Brain pericyte (primary cell): ENCODE data around the gene FAM118A.
A peak's percentile ranks its signal among the peaks of the same experiment; 100 is the strongest.
"Not testable (repeated sequence)": the region's sequence is repeated elsewhere in the genome, so short reads cannot be mapped to it uniquely, and the experiment has no call there.

Experiments
- DNase-seq: peaks from one replicate; pipeline ENCODE4 v3.0.0-alpha.2; 2012; ENCODE audit warnings: low read depth, low spot score

FAM118A gene

GRCh38 chr22:45308957-45309421 is 745 bp upstream of the FAM118A start:
- DNase-seq = no peak

- DNase-seq = no peak
Observed at GRCh38 chr22:45310331-45310976, 720 bp downstream of the FAM118A start.

- DNase-seq = no peak
Observed at GRCh38 chr22:45310977-45311531, 1.3 kb downstream of the FAM118A start.

GRCh38 chr22:45312415-45312814 is 2.7 kb downstream of the FAM118A start:
- no peak for DNase-seq

- no peak for DNase-seq
Observed at GRCh38 chr22:45312856-45313255, 3.1 kb downstream of the FAM118A start.

- DNase-seq = no peak
Observed at GRCh38 chr22:45314054-45314721, 4.5 kb downstream of the FAM118A start.

GRCh38 chr22:45314786-45315185 is 5.1 kb downstream of the FAM118A start:
- no peak for DNase-seq

GRCh38 chr22:45316796-45317526 is 7.2 kb downstream of the FAM118A start:
- no peak for DNase-seq

- DNase-seq = no peak
Observed at GRCh38 chr22:45317551-45318167, 7.9 kb downstream of the FAM118A start.

GRCh38 chr22:45318168-45318557 is 8.4 kb downstream of the FAM118A start:
- DNase-seq = peak; percentile 53

- DNase-seq = no peak
Observed at GRCh38 chr22:45318558-45319323, 9.0 kb downstream of the FAM118A start.

- DNase-seq = no peak
Observed at GRCh38 chr22:45319324-45319685, 9.6 kb downstream of the FAM118A start.

GRCh38 chr22:45320357-45320976 is 10.7 kb downstream of the FAM118A start:
- no peak for DNase-seq

GRCh38 chr22:45321827-45322226 is 12.1 kb downstream of the FAM118A start:
- no peak for DNase-seq

- no peak for DNase-seq
Observed at GRCh38 chr22:45322873-45323525, 13.3 kb downstream of the FAM118A start.

- no peak for DNase-seq
Observed at GRCh38 chr22:45323695-45324094, 14.0 kb downstream of the FAM118A start.

GRCh38 chr22:45324311-45324711 is 14.6 kb downstream of the FAM118A start:
- no peak for DNase-seq

- DNase-seq = not testable (repeated sequence)
Observed at GRCh38 chr22:45328261-45328660, 18.5 kb downstream of the FAM118A start.

- DNase-seq = no peak
Observed at GRCh38 chr22:45328822-45329529, 19.2 kb downstream of the FAM118A start.

GRCh38 chr22:45329530-45329936 is 19.8 kb downstream of the FAM118A start:
- DNase-seq = no peak
